Fibroblast of lung (primary cell): ENCODE data around the gene CHAD. TPM values are rescaled to one million over a fixed set of nuclear protein-coding genes. Genes with fewer than 3 reads are reported as not detected.

ENCODE experiments used
- DNase-seq, 2 donors: peaks; one replicate each; pipeline versions ENCODE4 v3.0.0 to v3.0.0-alpha.2; 2010; ENCODE audit warnings: low read depth in 2 of 2
- H2AFZ ChIP-seq: 2 replicates; pipeline ENCODE4 v1.5.1; 2012; ENCODE audit warnings: low read length, control low read depth, inconsistent platforms
- H3K27ac ChIP-seq: 2 replicates; pipeline ENCODE4 v1.5.1; 2011; ENCODE audit warnings: low read length, control low read depth; ENCODE audit not compliant: insufficient read depth
- H3K27me3 ChIP-seq: 2 replicates; pipeline ENCODE4 v1.5.1; 2011; ENCODE audit warnings: mild to moderate bottlenecking, low read length; ENCODE audit not compliant: control insufficient read depth, insufficient read depth
- H3K36me3 ChIP-seq: 2 replicates; pipeline ENCODE4 v1.5.1; 2011; ENCODE audit warnings: low read length; ENCODE audit not compliant: control insufficient read depth, insufficient read depth
- H3K4me1 ChIP-seq: 2 replicates; pipeline ENCODE4 v1.5.1; 2011; ENCODE audit warnings: low read length; ENCODE audit not compliant: control insufficient read depth, insufficient read depth; ENCODE audit errors: extremely low read depth
- H3K4me2 ChIP-seq: 2 replicates; pipeline ENCODE4 v1.5.1; 2011; ENCODE audit warnings: low read length, control low read depth; ENCODE audit not compliant: insufficient read depth; ENCODE audit errors: extremely low read depth
- H3K4me3 ChIP-seq, 4 experiments: fragments of 200-600 bp in 1 of 4; sonication (generic) in 1 of 4; replicated peaks in 1 of 4; 2 replicates each; pipeline ENCODE4 v1.5.1; 2011 to 2016; ENCODE audit warnings: low read length in 4 of 4, low read depth in 3 of 4, mild to moderate bottlenecking in 3 of 4, control low read depth in 2 of 4, inconsistent platforms in 1 of 4, mixed read lengths in 1 of 4; ENCODE audit not compliant: insufficient read depth in 1 of 4; ENCODE audit errors: control extremely low read depth in 1 of 4
- H3K79me2 ChIP-seq: 2 replicates; pipeline ENCODE4 v1.5.1; 2012; ENCODE audit warnings: mild to moderate bottlenecking, low read length, inconsistent platforms; ENCODE audit not compliant: control insufficient read depth, insufficient read depth
- H3K9ac ChIP-seq: 2 replicates; pipeline ENCODE4 v1.5.1; 2011; ENCODE audit warnings: mild to moderate bottlenecking, low read length, control low read depth; ENCODE audit not compliant: insufficient read depth
- H3K9me3 ChIP-seq: 2 replicates; pipeline ENCODE4 v1.5.1; 2012; ENCODE audit warnings: low read depth, low read length; ENCODE audit not compliant: control insufficient read depth, insufficient read depth
- H4K20me1 ChIP-seq: 2 replicates; pipeline ENCODE4 v1.5.1; 2011; ENCODE audit warnings: low read length; ENCODE audit not compliant: control insufficient read depth, insufficient read depth; ENCODE audit errors: extremely low read depth
- EZH2 ChIP-seq: IDR thresholded peaks from 2 replicates; pipeline ENCODE4 v1.5.1; 2012; ENCODE audit warnings: low read length, control low read depth, mild to moderate bottlenecking; ENCODE audit errors: missing control alignments
- polyA plus RNA-seq, 2 donors: library from polyadenylated mRNA; depleted of rRNA in 1 of 2; stranded (reverse) in 1 of 2; unstranded in 1 of 2; fragments of >200 nt; gene quantifications; 2 replicates each; pipeline ENCODE4 v1.2.1, GENCODE V29; 2011 to 2012; ENCODE audit warnings: missing spikeins in 1 of 2
- total RNA-seq: library from RNA; depleted of rRNA; stranded (reverse); fragments of >200 nt; gene quantifications from 2 replicates; pipeline ENCODE4 v1.2.1, GENCODE V29; 2014
- TF ChIP-seq, protein P1 (sequence below), 2 donors: IDR thresholded peaks in 1 of 2; conservative IDR thresholded peaks in 1 of 2; 1 replicate in 1 of 2; 2 replicates in 1 of 2; pipeline ENCODE4 v1.5.1; 2011 to 2012; ENCODE audit warnings: low read length in 2 of 2, control low read depth in 1 of 2, inconsistent platforms in 1 of 2, low read depth in 1 of 2, mild to moderate bottlenecking in 1 of 2

CHAD gene
- total and polyA plus RNA-seq, 2 donors (not counting 1 experiment from before 2014, with no cell fraction given) = not detected

DNA sequence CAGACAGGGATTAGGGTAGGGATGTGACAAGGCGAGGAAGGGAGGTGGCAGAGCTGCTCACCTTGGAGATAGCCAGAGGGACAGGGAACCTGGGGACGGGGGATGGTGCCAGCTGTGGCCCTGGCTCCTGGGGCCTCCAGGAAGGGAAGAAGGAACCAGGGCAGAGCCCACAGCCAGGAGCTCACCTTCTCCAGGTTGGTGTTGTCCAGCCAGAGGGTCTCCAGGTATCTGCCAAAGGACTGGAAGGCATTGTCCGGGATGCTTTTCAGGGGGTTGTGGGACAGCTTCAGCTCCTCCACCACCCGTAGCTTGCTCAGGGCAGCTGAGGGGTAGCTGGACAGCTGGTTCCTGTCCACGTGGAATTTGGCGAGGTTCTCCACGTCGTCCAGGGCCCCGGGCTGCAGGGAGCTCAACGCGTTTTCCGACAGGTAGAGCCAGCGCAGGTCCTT lies 801 bp downstream of the CHAD start:
- no peaks in the 10 kb centered on the region for H3K36me3 ChIP-seq
- TF ChIP-seq, protein P1, sequence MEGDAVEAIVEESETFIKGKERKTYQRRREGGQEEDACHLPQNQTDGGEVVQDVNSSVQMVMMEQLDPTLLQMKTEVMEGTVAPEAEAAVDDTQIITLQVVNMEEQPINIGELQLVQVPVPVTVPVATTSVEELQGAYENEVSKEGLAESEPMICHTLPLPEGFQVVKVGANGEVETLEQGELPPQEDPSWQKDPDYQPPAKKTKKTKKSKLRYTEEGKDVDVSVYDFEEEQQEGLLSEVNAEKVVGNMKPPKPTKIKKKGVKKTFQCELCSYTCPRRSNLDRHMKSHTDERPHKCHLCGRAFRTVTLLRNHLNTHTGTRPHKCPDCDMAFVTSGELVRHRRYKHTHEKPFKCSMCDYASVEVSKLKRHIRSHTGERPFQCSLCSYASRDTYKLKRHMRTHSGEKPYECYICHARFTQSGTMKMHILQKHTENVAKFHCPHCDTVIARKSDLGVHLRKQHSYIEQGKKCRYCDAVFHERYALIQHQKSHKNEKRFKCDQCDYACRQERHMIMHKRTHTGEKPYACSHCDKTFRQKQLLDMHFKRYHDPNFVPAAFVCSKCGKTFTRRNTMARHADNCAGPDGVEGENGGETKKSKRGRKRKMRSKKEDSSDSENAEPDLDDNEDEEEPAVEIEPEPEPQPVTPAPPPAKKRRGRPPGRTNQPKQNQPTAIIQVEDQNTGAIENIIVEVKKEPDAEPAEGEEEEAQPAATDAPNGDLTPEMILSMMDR (conservative IDR thresholded peaks at IDR 0.05 in 1 of 2, IDR thresholded peaks at IDR 0.05 in 1 of 2; ENCODE audit: low read depth in 1 of 2, low read length in 2 of 2) = no peak
- no peak for TF ChIP-seq EZH2
- no peak overlapping the region for H3K9ac ChIP-seq
- no peak overlapping the region for H3K27ac ChIP-seq
- H4K20me1 ChIP-seq = no peaks in the 10 kb centered on the region
- no peak overlapping the region for H3K4me3 ChIP-seq
- no peaks in the 10 kb centered on the region for H3K4me1 ChIP-seq
- H3K79me2 ChIP-seq = no peaks in the 10 kb centered on the region
- H3K4me2 ChIP-seq = no peak overlapping the region
- H3K27me3 ChIP-seq = peaks cover 20% of the 10 kb centered on the region
- no peak overlapping the region for H2AFZ ChIP-seq
- DNase-seq = no peak
- H3K9me3 ChIP-seq = no peaks in the 10 kb centered on the region

DNA sequence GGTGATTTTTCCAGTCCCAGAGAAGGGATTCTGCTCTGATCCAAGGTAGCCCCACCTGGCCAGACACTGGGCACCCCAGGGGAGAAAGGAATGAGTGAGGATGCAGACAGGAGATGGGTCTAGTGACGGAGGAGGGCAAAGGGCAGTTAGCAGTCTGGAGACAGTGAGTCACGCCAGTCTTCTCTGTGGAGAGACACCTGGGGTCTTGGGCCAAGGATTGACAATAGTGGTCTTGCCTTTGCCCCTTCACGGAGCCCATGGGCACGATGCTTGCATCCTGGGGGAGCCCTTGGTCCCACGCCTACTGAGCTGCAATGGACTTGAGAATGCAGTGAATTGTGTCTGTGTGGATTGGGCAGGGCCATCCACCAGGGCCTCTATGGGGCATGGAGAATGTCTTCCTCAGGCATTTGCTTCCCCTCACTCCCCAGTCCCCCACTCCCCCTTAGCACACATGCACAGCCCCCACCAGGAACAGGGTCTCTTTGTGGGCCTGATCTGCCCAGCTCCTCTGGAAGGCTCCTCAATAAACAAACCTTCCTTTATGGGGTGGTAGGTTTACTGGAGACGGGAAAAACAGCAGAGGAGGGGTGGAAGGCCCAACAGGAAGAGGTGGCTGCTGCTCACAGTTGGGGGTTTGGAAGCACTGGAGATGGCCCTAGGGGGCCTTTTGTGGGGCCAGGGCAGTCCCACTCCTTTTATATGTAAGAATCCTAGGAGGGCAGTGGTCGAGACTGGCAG lies 1.4 kb downstream of the CHAD start:
- H4K20me1 ChIP-seq = no peaks in the 10 kb centered on the region
- no peaks in the 10 kb centered on the region for H3K36me3 ChIP-seq
- H2AFZ ChIP-seq = no peak overlapping the region
- H3K27me3 ChIP-seq = peaks cover 20% of the 10 kb centered on the region
- H3K4me3 ChIP-seq = no peak overlapping the region
- no peak for TF ChIP-seq EZH2
- TF ChIP-seq, protein P1 (conservative IDR thresholded peaks at IDR 0.05 in 1 of 2, IDR thresholded peaks at IDR 0.05 in 1 of 2; ENCODE audit: low read depth in 1 of 2, low read length in 2 of 2) = no peak
- H3K79me2 ChIP-seq = no peaks in the 10 kb centered on the region
- H3K9me3 ChIP-seq = no peaks in the 10 kb centered on the region
- H3K4me1 ChIP-seq = no peaks in the 10 kb centered on the region
- no peak overlapping the region for H3K27ac ChIP-seq
- H3K9ac ChIP-seq = no peak overlapping the region
- no peak for DNase-seq
- H3K4me2 ChIP-seq = no peak overlapping the region

DNA sequence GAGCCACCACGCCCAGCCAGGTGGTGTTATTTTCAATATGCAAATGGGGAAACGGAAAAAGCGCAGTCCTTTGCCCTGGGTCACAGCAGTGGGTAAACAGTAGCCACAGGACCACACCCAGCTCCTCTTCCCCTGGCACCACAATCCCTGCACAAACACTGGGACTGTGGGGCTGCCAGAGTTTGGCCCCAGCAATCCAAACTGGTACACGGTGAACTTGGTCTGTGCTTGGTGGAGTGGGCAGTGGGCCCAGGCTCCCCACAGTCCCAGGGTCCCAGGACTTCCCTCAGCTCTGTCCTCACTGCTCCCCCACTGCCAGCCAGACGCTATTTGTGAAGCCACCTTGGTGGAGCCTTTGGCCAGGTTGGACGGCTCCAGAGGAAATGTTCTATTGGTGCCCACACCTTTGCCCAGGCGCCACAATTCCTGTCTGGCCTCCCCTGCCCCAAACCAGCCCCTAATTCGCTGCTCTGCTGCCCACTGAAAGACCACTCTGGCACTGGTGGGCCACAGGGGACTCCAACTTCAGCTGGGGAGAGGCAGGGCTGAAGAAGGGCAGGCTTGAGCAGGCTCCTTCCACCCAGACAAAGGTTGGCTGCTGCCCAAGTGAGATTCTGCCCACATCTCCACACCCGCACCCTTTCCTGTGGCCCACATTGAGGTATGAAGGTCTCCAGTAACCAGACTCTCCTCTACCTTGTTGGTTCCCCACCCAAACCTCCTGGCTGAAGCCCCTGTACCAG lies 2.1 kb downstream of the CHAD start:
- no peak overlapping the region for H3K9ac ChIP-seq
- no peak overlapping the region for H3K4me3 ChIP-seq
- TF ChIP-seq EZH2 = no peak
- TF ChIP-seq, protein P1 (conservative IDR thresholded peaks at IDR 0.05 in 1 of 2, IDR thresholded peaks at IDR 0.05 in 1 of 2; ENCODE audit: low read depth in 1 of 2, low read length in 2 of 2) = no peak
- no peak overlapping the region for H2AFZ ChIP-seq
- no peaks in the 10 kb centered on the region for H3K4me1 ChIP-seq
- H3K27me3 ChIP-seq = peaks cover 20% of the 10 kb centered on the region
- H3K27ac ChIP-seq = no peak overlapping the region
- no peaks in the 10 kb centered on the region for H4K20me1 ChIP-seq
- no peaks in the 10 kb centered on the region for H3K36me3 ChIP-seq
- no peak for DNase-seq
- no peaks in the 10 kb centered on the region for H3K79me2 ChIP-seq
- H3K9me3 ChIP-seq = no peaks in the 10 kb centered on the region
- no peak overlapping the region for H3K4me2 ChIP-seq
